ENCODE measurements around the gene TK2.

Gene TK2

GRCh38 chr16:66551348-66551759, 1.4 kb upstream of the TK2 start:
- Histone ChIP-seq H3K36me3 (peaks cover 7% of the 10 kb centered on the region), H4K20me1 (peaks cover 1% of the 10 kb centered on the region), H3K27ac (peak overlapping the region; percentile 98), H3K4me2 (peak overlapping the region; percentile 95), H3K9me3 (no peaks in the 10 kb centered on the region), H3K27me3 (no peaks in the 10 kb centered on the region), H3K9ac (peak overlapping the region; percentile 78; the same call in 1 of the 2 replicates), H3K4me3 (peak overlapping the region; percentile 77; the same call in 1 of the 2 replicates), H3K4me1 (peaks cover 91% of the 10 kb centered on the region)
- TF ChIP-seq Cebpa-rat (IDR thresholded peaks at IDR 0.05): no peak

GRCh38 chr16:66548868-66549267, 1.1 kb downstream of the TK2 start:
- Histone ChIP-seq H3K9me3 (no peaks in the 10 kb centered on the region), H3K36me3 (no peaks in the 10 kb centered on the region), H4K20me1 (no peaks in the 10 kb centered on the region), H3K27me3 (no peaks in the 10 kb centered on the region), H3K9ac (peak overlapping the region; percentile 93), H3K4me1 (peaks cover 85% of the 10 kb centered on the region), H3K4me2 (peak overlapping the region; percentile 95), H3K27ac (peak overlapping the region; percentile 98), H3K4me3 (peak overlapping the region; percentile 71)
- TF ChIP-seq Cebpa-rat (IDR thresholded peaks at IDR 0.05): no peak

- no peaks in the 10 kb centered on the region for H3K9me3 ChIP-seq
- H3K36me3 ChIP-seq: no peaks in the 10 kb centered on the region
- peak overlapping the region; percentile 95 for H3K4me2 ChIP-seq
- no peaks in the 10 kb centered on the region for H3K27me3 ChIP-seq
- no peak overlapping the region for H3K4me3 ChIP-seq
- peak overlapping the region; percentile 98 for H3K27ac ChIP-seq
- H3K4me1 ChIP-seq: peaks cover 85% of the 10 kb centered on the region
- no peaks in the 10 kb centered on the region for H4K20me1 ChIP-seq
- no peak for TF ChIP-seq Cebpa-rat (IDR thresholded peaks at IDR 0.05)
- H3K9ac ChIP-seq: 0 out of 2 replicates have a peak overlapping the region, but pooled peaks have one; percentile 93
These were observed 1.9 kb downstream of the TK2 start for GRCh38 chr16:66548068-66548467.

- Histone ChIP-seq H4K20me1 (no peaks in the 10 kb centered on the region), H3K9ac (peak overlapping the region; percentile 53), H3K9me3 (no peaks in the 10 kb centered on the region), H3K4me2 (peak overlapping the region; percentile 95), H3K36me3 (no peaks in the 10 kb centered on the region), H3K4me1 (peaks cover 88% of the 10 kb centered on the region), H3K4me3 (no peak overlapping the region), H3K27ac (peak overlapping the region; percentile 98), H3K27me3 (no peaks in the 10 kb centered on the region)
- no peak for TF ChIP-seq Cebpa-rat (IDR thresholded peaks at IDR 0.05)
These were observed 2.6 kb downstream of the TK2 start for GRCh38 chr16:66547101-66547989.

- Histone ChIP-seq H3K9ac (peak overlapping the region; percentile 24; the same call in 1 of the 2 replicates), H3K4me3 (no peak overlapping the region), H3K27ac (peak overlapping the region; percentile 49), H3K36me3 (no peaks in the 10 kb centered on the region), H3K4me2 (peak overlapping the region; percentile 65), H3K9me3 (no peaks in the 10 kb centered on the region), H3K27me3 (no peaks in the 10 kb centered on the region), H3K4me1 (peaks cover 90% of the 10 kb centered on the region), H4K20me1 (no peaks in the 10 kb centered on the region)
- TF ChIP-seq Cebpa-rat (IDR thresholded peaks at IDR 0.05): no peak
These were observed 5.7 kb downstream of the TK2 start for GRCh38 chr16:66544016-66544757.

- H3K36me3 ChIP-seq: no peaks in the 10 kb centered on the region
- no peaks in the 10 kb centered on the region for H3K9me3 ChIP-seq
- H3K27ac ChIP-seq: peak overlapping the region; percentile 49
- peak overlapping the region; percentile 65 for H3K4me2 ChIP-seq
- no peak overlapping the region for H3K4me3 ChIP-seq
- peaks cover 90% of the 10 kb centered on the region for H3K4me1 ChIP-seq
- no peak for TF ChIP-seq Cebpa-rat (IDR thresholded peaks at IDR 0.05)
- H3K27me3 ChIP-seq: no peaks in the 10 kb centered on the region
- H4K20me1 ChIP-seq: no peaks in the 10 kb centered on the region
- peak overlapping the region; percentile 21; the same call in 1 of the 2 replicates for H3K9ac ChIP-seq
These were observed 6.4 kb downstream of the TK2 start for GRCh38 chr16:66543541-66543940.

- H3K4me2 ChIP-seq: peak overlapping the region; percentile 9
- no peaks in the 10 kb centered on the region for H3K27me3 ChIP-seq
- no peaks in the 10 kb centered on the region for H3K36me3 ChIP-seq
- TF ChIP-seq Cebpa-rat (IDR thresholded peaks at IDR 0.05): no peak
- no peak overlapping the region for H3K9ac ChIP-seq
- H3K9me3 ChIP-seq: no peaks in the 10 kb centered on the region
- H3K4me1 ChIP-seq: peaks cover 90% of the 10 kb centered on the region
- no peak overlapping the region for H3K4me3 ChIP-seq
- peak overlapping the region; percentile 23; the same call in 1 of the 2 replicates for H3K27ac ChIP-seq
- H4K20me1 ChIP-seq: no peaks in the 10 kb centered on the region
These were observed 7.5 kb downstream of the TK2 start for GRCh38 chr16:66542396-66542795.

- Histone ChIP-seq H3K9ac (no peak overlapping the region), H3K27ac (peak overlapping the region; percentile 23; the same call in 1 of the 2 replicates), H3K27me3 (no peaks in the 10 kb centered on the region), H3K4me3 (no peak overlapping the region), H3K9me3 (no peaks in the 10 kb centered on the region), H3K36me3 (no peaks in the 10 kb centered on the region), H3K4me1 (peaks cover 87% of the 10 kb centered on the region), H3K4me2 (peak overlapping the region; percentile 9; the same call in 1 of the 2 replicates), H4K20me1 (no peaks in the 10 kb centered on the region)
- no peak for TF ChIP-seq Cebpa-rat (IDR thresholded peaks at IDR 0.05)
These were observed 8.2 kb downstream of the TK2 start for GRCh38 chr16:66541388-66542355.
